Articular chondrocyte of knee joint (primary cell): Measurements from ENCODE around the gene MDH2. TPM values are rescaled to one million over a fixed set of nuclear protein-coding genes. Genes with fewer than 3 reads are reported as not detected.

Experiments used
- small RNA-seq: library from RNA; depleted of rRNA; stranded (forward); fragments of <200 nt; gene quantifications from one replicate; pipeline ENCODE3, GENCODE V24; 2012
- total RNA-seq: library from RNA; depleted of rRNA; stranded (reverse); fragments of >200 nt; gene quantifications from 2 replicates; pipeline ENCODE4 v1.2.3, GENCODE V29; 2012

The MDH2 gene
- 34.7 and 42.1 TPM in 2 replicates for total RNA-seq

GRCh38 chr7:76047811-76048667 lies at the start of gene MDH2, which contains the start of gene STYXL1:
MDH2 (plus strand) TSS chr7:76048106; CDS start chr7:76048161, 55 bp downstream.
STYXL1 (minus strand) TSS chr7:76048000; CDS start chr7:76030523, 17,477 bp downstream.

Small RNA genes lying within 50 kb of the gene (small RNA-seq; reads per million reads assigned to genes)
- gene RNU6-863P: not detected

Other genes starting within 250 kb of the MDH2 start
- gene CCL24, start 234.3 kb upstream of the MDH2 start, total RNA-seq: not detected in 2 replicates
- gene RHBDD2, start 169.1 kb upstream of the MDH2 start, total RNA-seq: 23.3 and 23.5 TPM in 2 replicates
- gene POR, start 133.0 kb upstream of the MDH2 start, total RNA-seq: 42.0 and 46.5 TPM in 2 replicates
- 25.8 and 26.0 TPM in 2 replicates for gene TMEM120A, start 53.5 kb upstream of the MDH2 start, total RNA-seq
- gene STYXL1, start 106 bp upstream of the MDH2 start, total RNA-seq: 34.3 and 40.6 TPM in 2 replicates
- 0.91 and 1.1 TPM in 2 replicates for gene SRRM3, start 153.8 kb downstream of the MDH2 start, total RNA-seq